Measurements from ENCODE around the gene ACAT2. TPM values are rescaled to one million over a fixed set of nuclear protein-coding genes. Genes with fewer than 3 reads are reported as not detected.

Gene ACAT2
- total RNA-seq, 1 donor from 2014 or later: 0.85 TPM

GRCh38 chr6:159805440-159806020 is 43.7 kb downstream of the ACAT2 start:
- DNase-seq (ENCODE audit: low spot score in 2 of 2): no peak
- Histone ChIP-seq H3K9me3 (no peaks in the 10 kb centered on the region), H3K4me1 (no peaks in the 10 kb centered on the region), H3K27me3 (no peaks in the 10 kb centered on the region), H3K27ac (no peak overlapping the region), H3K4me3 (no peak overlapping the region), H3K36me3 (no peaks in the 10 kb centered on the region)
- TF ChIP-seq, protein P1, sequence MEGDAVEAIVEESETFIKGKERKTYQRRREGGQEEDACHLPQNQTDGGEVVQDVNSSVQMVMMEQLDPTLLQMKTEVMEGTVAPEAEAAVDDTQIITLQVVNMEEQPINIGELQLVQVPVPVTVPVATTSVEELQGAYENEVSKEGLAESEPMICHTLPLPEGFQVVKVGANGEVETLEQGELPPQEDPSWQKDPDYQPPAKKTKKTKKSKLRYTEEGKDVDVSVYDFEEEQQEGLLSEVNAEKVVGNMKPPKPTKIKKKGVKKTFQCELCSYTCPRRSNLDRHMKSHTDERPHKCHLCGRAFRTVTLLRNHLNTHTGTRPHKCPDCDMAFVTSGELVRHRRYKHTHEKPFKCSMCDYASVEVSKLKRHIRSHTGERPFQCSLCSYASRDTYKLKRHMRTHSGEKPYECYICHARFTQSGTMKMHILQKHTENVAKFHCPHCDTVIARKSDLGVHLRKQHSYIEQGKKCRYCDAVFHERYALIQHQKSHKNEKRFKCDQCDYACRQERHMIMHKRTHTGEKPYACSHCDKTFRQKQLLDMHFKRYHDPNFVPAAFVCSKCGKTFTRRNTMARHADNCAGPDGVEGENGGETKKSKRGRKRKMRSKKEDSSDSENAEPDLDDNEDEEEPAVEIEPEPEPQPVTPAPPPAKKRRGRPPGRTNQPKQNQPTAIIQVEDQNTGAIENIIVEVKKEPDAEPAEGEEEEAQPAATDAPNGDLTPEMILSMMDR (IDR thresholded peaks at IDR 0.05): no peak
- intact Hi-C loops (cut with DNase I): no loop called here

- Histone ChIP-seq H3K36me3 (no peaks in the 10 kb centered on the region), H3K9me3 (no peaks in the 10 kb centered on the region), H3K4me3 (no peak overlapping the region), H3K4me1 (no peaks in the 10 kb centered on the region), H3K27me3 (no peaks in the 10 kb centered on the region), H3K27ac (no peak overlapping the region)
- TF ChIP-seq, protein P1 (IDR thresholded peaks at IDR 0.05): no peak
- no peak for DNase-seq (ENCODE audit: low spot score in 2 of 2)
- intact Hi-C loops (cut with DNase I): no loop called here
Observed at GRCh38 chr6:159806021-159806458, 44.2 kb downstream of the ACAT2 start.

DNA sequence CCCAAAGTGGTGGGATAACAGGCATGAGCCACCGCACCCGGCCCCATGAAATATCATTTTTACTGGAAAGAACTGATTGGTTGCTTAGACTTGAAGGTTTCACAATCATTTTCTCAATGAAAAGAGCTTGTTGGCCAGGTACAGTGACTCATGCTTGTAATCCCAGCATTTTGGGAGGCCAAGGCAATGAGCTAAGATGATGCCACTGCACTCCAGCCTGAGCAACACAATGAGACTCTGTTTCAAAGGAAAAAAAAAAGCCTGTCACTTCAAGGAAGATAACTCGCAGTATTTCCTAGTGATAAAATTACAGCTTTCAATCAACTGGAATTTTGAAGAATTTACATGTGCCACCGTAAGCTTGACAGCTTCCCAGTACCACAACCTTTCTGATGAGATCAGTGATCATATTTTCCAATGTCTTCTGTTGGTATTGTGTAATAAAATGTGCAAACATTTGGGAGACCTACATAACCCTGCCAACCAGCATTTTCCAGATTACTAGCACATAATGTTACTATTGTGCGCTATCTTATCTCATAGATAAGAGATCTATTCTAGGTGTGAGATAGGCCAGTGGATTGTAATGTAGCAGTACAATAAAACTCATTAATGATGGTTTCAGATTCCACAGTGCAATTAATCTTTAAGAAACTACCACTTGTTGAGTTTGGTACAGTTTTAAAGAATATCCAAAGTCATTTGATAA is 45.5 kb downstream of the ACAT2 start:
- H3K4me3 ChIP-seq: no peak overlapping the region
- H3K27me3 ChIP-seq: no peaks in the 10 kb centered on the region
- H3K27ac ChIP-seq: no peak overlapping the region
- no peaks in the 10 kb centered on the region for H3K9me3 ChIP-seq
- intact Hi-C loops (cut with DNase I): no loop called here
- no peaks in the 10 kb centered on the region for H3K36me3 ChIP-seq
- TF ChIP-seq, protein P1 (IDR thresholded peaks at IDR 0.05): no peak
- no peak for DNase-seq (ENCODE audit: low spot score in 2 of 2)
- no peaks in the 10 kb centered on the region for H3K4me1 ChIP-seq

DNA sequence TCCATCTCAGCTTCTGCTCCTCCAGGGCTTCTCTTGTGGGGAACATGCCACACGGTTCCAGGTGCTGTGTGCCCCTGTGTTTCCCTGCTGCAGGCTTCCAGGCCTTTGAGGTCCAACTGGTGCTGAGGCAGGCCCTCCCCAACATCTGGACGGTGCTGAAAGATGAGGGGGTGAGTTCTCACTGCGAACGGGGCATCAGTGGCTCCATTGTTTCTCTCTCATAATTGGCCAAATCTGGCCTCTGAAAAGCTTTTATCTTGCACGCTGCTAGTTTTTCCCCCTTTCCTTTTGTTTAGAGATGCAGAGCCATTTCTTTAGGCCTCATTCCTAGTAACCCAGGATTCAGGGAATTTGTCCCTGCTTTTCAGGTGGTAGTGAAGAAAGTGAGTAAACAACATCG is 46.8 kb downstream of the ACAT2 start:
- TF ChIP-seq, protein P1 (IDR thresholded peaks at IDR 0.05): no peak
- Histone ChIP-seq H3K36me3 (no peaks in the 10 kb centered on the region), H3K27ac (no peak overlapping the region), H3K27me3 (no peaks in the 10 kb centered on the region), H3K4me3 (no peak overlapping the region), H3K9me3 (no peaks in the 10 kb centered on the region), H3K4me1 (no peaks in the 10 kb centered on the region)
- intact Hi-C loops (cut with DNase I): no loop called here
- no peak for DNase-seq (ENCODE audit: low spot score in 2 of 2)

DNA sequence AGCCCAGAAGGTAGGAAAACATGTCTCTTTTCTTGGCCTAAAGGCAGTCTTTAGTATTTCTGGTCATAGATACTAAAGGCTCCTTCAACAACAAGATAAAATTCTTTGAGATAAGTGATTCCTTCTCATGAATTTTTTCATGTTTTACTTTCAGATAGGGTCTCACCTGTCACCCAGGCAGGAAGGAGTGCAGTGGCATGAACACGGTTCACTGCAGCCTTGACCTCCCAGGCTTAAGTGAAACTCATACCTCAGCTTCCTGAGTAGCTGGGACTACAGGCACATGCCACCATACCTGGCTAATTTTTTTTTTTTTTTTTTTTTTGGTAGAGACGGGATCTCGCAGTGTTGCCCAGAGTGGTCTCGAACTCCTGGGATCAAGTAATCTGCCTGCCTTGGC is 47.3 kb downstream of the ACAT2 start:
- Histone ChIP-seq H3K27me3 (no peaks in the 10 kb centered on the region), H3K9me3 (no peaks in the 10 kb centered on the region), H3K36me3 (no peaks in the 10 kb centered on the region), H3K4me1 (no peaks in the 10 kb centered on the region), H3K27ac (no peak overlapping the region), H3K4me3 (no peak overlapping the region)
- DNase-seq (ENCODE audit: low spot score in 2 of 2): no peak
- TF ChIP-seq, protein P1 (IDR thresholded peaks at IDR 0.05): no peak
- intact Hi-C loops (cut with DNase I): no loop called here

Measured in ascending aorta (tissue), 2 donors.